ENCODE data around the gene ITGA2. TPM values are rescaled to one million over a fixed set of nuclear protein-coding genes. Genes with fewer than 3 reads are reported as not detected.

Gene ITGA2
- total and polyA plus RNA-seq, 5 donors from 2014 or later = 0.03 to 0.42 (median 0.06) TPM

GRCh38 chr5:53133020-53133419 lies 143.9 kb downstream of the ITGA2 start:
- H3K9me3 Mint-ChIP-seq = peaks cover 0 to 5% (median 0%) of the 10 kb centered on the region in 7 donors
- H3K9me3 ChIP-seq (ENCODE audit: control insufficient read depth in 2 of 2, low read length in 2 of 2) = no peaks in the 10 kb centered on the region
- H3K4me3 Mint-ChIP-seq = no peak overlapping the region
- no peaks in the 10 kb centered on the region for H3K36me3 ChIP-seq (ENCODE audit: control insufficient read depth, insufficient read depth, low read length)
- ATAC-seq (ENCODE audit: low read depth in 2 of 2) (no peak), DNase-seq (no peak)
- no peak overlapping the region for H3K27ac ChIP-seq (ENCODE audit: insufficient read depth, low read length, poor library complexity, severe bottlenecking)
- no peaks in the 10 kb centered on the region for H3K4me1 ChIP-seq (ENCODE audit: control insufficient read depth, insufficient read depth, low read length, poor library complexity, severe bottlenecking)
- no peak overlapping the region for H3K4me3 ChIP-seq (ENCODE audit: low read depth, low read length)
- no peaks in the 10 kb centered on the region for H3K4me1 Mint-ChIP-seq
- H3K36me3 Mint-ChIP-seq = no peaks in the 10 kb centered on the region
- no peaks in the 10 kb centered on the region for H3K27me3 Mint-ChIP-seq
- H3K27me3 ChIP-seq (ENCODE audit: control insufficient read depth, insufficient read depth, low read length) = no peaks in the 10 kb centered on the region
- peak overlapping the region in 1 of 3 donors; percentile 15 for H3K27ac Mint-ChIP-seq

Other genes starting within 250 kb of the ITGA2 start
- gene ITGA1, start 201.4 kb upstream of the ITGA2 start, total RNA-seq = 0.37 TPM
- gene ITGA1, start 201.4 kb upstream of the ITGA2 start, polyA plus RNA-seq = not detected
- gene PELO, start 201.4 kb upstream of the ITGA2 start, total RNA-seq = 3.9 TPM
- gene PELO, start 201.4 kb upstream of the ITGA2 start, polyA plus RNA-seq = 1 to 10 TPM; 3.8 to 6.1 (median 4.7) TPM
- gene MOCS2, start 120.4 kb downstream of the ITGA2 start, total RNA-seq = 14.1 TPM
- gene MOCS2, start 120.4 kb downstream of the ITGA2 start, polyA plus RNA-seq = 10 to 100 TPM; 34.1 to 44.7 (median 37.5) TPM

All from CD4-positive, CD25-positive, alpha-beta regulatory T cell (primary cell).